NCI-H82 treated with DMSO at 0.1 percent for 48 hours (cell line): ENCODE results near the gene TRIM31.

Experiments
- DNase-seq: peaks from one replicate; lab custom pipeline; 2025; ENCODE audit not compliant: unreplicated experiment; lab: John Stamatoyannopoulos, UW

TRIM31 gene

DNA sequence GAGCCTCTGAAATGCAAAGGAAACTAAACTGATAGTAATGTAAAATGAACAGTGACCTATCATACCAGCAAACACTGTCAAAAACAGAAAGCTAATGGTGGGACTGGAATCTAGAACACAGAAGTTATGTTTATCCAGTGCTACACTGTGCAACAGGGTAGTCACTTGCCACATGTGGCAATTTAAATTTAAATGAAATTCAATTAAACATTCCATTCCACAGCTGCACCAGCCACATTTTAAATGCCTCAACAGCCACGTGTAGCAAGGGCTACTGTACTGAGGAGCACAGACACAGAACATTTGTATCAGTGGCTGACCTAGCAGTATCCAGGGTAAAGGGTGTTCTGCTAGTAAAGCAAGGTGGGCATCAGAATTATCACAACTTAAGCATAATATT lies 57.4 kb downstream of the TRIM31 start:
- DNase-seq, result no peak

- no peak for DNase-seq
These were observed 59.2 kb downstream of the TRIM31 start for GRCh38 chr6:30053682-30054081.
